ENCODE results near the gene PNKP. TPM values are rescaled to one million over a fixed set of nuclear protein-coding genes. Genes with fewer than 3 reads are reported as not detected.

PNKP gene
- total RNA-seq = 29.1 and 52.8 TPM in 2 replicates

GRCh38 chr19:49866933-49867782 is at the start of gene PNKP:
Gene PNKP, minus strand, starts transcription at chr19:49867576. Its CDS starts 372 bp downstream, at chr19:49867204.

GRCh38 chr19:49896863-49897621 is 29.7 kb upstream of the PNKP start, which contains the start of gene IL4I1:
Gene IL4I1, minus strand, starts transcription at chr19:49896887. Its CDS starts 727 bp downstream, at chr19:49896160.

GRCh38 chr19:49877020-49877878 is 9.9 kb upstream of the PNKP start, which contains the start of the genes AKT1S1 and TBC1D17:
Gene AKT1S1, minus strand, starts transcription at chr19:49877355. Its CDS starts 4,060 bp downstream, at chr19:49873295.
Gene TBC1D17, plus strand, starts transcription at chr19:49877702. Its CDS starts 22 bp downstream, at chr19:49877724.

GRCh38 chr19:49850487-49851342 is 16.7 kb downstream of the PNKP start, which contains the start of gene PTOV1:
Gene PTOV1, plus strand, starts transcription at chr19:49851159.

GRCh38 chr19:49817964-49818648 is 49.3 kb downstream of the PNKP start, which contains the start of gene MED25:
Gene MED25, plus strand, starts transcription at chr19:49818289. Its CDS starts 53 bp downstream, at chr19:49818342.

GRCh38 chr19:49812997-49813861 is 54.1 kb downstream of the PNKP start, which contains the start of gene FUZ:
Gene FUZ, minus strand, starts transcription at chr19:49813292. Its CDS starts 186 bp downstream, at chr19:49813106.

Other genes with a start within 250 kb of the PNKP start
- 64.0 and 122 TPM in 2 replicates for gene RRAS, start 227.4 kb downstream of the PNKP start, total RNA-seq
- 29.5 and 39.8 TPM in 2 replicates for gene SCAF1, start 225.4 kb downstream of the PNKP start, total RNA-seq
- gene IRF3, start 201.7 kb downstream of the PNKP start, total RNA-seq = 43.8 and 83.4 TPM in 2 replicates
- 12.6 and 19.8 TPM in 2 replicates for gene BCL2L12, start 201.6 kb downstream of the PNKP start, total RNA-seq
- gene PRMT1, start 190.3 kb downstream of the PNKP start, total RNA-seq = 174 and 372 TPM in 2 replicates
- gene ADM5, start 178.0 kb downstream of the PNKP start, total RNA-seq = 1.7 and 2.9 TPM in 2 replicates
- 15.8 and 50.0 TPM in 2 replicates for gene CPT1C, start 176.5 kb downstream of the PNKP start, total RNA-seq
- gene TSKS, start 104.3 kb downstream of the PNKP start, total RNA-seq = not detected in 2 replicates
- 128 and 138 TPM in 2 replicates for gene AP2A1, start 100.6 kb downstream of the PNKP start, total RNA-seq
- 21.5 and 30.1 TPM in 2 replicates for gene FUZ, start 54.3 kb downstream of the PNKP start, total RNA-seq
- 21.1 and 32.3 TPM in 2 replicates for gene MED25, start 49.3 kb downstream of the PNKP start, total RNA-seq
- 94.0 and 139 TPM in 2 replicates for gene PTOV1, start 16.4 kb downstream of the PNKP start, total RNA-seq
- 25.7 and 38.6 TPM in 2 replicates for gene AKT1S1, start 9.8 kb upstream of the PNKP start, total RNA-seq
- 22.5 TPM in 2 replicates for gene TBC1D17, start 10.1 kb upstream of the PNKP start, total RNA-seq
- 1.3 TPM in 1 of 2 replicates, not detected in the other for gene IL4I1, start 29.3 kb upstream of the PNKP start, total RNA-seq
- gene ATF5, start 61.6 kb upstream of the PNKP start, total RNA-seq = 4.5 and 15.4 TPM in 2 replicates
- gene NUP62, start 61.9 kb upstream of the PNKP start, total RNA-seq = 25.5 and 46.2 TPM in 2 replicates
- gene SIGLEC11, start 93.6 kb upstream of the PNKP start, total RNA-seq = not detected in 2 replicates
- 22.5 and 26.8 TPM in 2 replicates for gene VRK3, start 157.8 kb upstream of the PNKP start, total RNA-seq
- gene ZNF473, start 158.4 kb upstream of the PNKP start, total RNA-seq = 8.1 and 9.9 TPM in 2 replicates